GM12892 (cell line): ENCODE results near the gene LGALSL.
A peak's percentile ranks its signal among the peaks of the same experiment; 100 is the strongest.

Experiments
- DNase-seq: peaks from one replicate; pipeline ENCODE4 v3.0.0; 2011; ENCODE audit not compliant: insufficient read length
- FAIRE-seq: peaks from 2 replicates; lab custom pipeline; 2011; peaks lifted over from hg19 to GRCh38; lab: Jason Lieb, UNC
- POLR2A ChIP-seq: IDR thresholded peaks from 2 replicates; pipeline ENCODE4 v1.6.1; 2011; ENCODE audit warnings: low read depth, low read length, control low read depth
- POLR2AphosphoS5 ChIP-seq: IDR thresholded peaks from 2 replicates; pipeline ENCODE4 v1.6.1; 2011; ENCODE audit warnings: low read depth, low read length, control low read depth
- TAF1 ChIP-seq: IDR thresholded peaks from 2 replicates; pipeline ENCODE4 v1.6.1; 2011; ENCODE audit warnings: low read depth, mild to moderate bottlenecking, control low read depth, low read length, borderline replicate concordance

Gene LGALSL

DNA sequence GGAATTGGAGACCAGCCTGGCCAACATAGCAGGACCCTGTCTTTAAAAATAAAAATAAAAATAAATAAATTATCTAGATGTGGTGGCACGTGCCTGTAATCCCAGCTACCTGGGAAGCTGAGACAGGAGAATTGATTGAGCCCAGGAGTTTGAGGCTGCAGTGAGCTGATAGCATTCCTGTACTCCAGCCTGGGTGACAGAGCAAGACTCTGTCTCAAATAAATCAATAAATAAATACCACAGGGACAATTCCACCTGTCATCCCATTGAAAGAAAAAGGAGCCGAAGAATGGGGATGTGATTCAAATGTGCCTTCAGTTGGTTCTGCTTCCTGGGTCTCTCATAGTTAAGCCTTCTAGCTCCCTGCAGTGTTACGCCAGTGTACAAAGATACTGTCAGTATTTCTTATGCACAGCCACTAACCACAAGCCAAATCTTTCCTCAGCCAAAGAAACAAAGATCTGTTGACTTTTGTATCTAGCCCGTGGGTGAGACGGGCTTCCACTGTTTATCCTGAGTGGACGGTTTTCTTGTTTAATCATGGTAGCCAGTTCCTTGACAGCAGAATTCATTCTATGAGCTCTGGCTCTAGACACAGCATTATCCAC lies 12.6 kb downstream of the LGALSL start:
- DNase-seq: no peak
- FAIRE-seq: no peak
- TF ChIP-seq POLR2AphosphoS5 (no peak), TAF1 (no peak), POLR2A (no peak)

DNA sequence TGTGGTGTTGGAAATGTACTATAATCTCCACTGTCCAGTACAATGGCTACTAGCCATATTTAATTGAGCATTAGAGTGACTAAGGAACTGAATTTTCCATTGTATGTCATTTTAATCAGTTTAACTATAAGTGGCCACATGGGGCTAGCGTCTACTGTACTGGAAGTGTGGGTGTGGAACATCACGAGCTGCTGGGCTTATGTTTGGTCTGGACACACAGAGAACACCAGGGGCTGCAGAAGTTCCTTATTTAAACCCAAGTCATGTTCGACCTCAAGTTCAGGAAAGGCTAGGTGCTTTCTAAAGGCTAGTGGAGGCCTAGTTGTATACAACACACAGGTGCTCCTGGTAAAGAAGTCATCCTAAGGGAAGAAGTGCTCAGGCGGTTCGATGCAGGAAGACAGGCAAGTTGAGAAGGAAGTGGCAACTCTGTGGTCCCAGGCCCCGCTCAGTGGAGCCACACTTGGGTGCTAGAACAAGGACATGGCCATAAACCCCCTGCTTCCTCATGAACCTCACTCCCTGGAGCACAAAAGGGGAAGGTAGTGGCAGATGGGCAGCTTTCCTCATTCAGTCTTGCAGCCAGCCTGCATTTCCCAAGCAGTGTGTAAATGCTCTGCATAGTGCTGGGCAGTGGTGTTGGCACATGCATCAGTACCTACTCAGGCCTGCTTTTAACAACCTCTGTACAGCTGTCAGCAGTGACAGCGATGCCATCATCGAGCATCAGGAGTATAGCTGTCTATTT lies 13.3 kb downstream of the LGALSL start:
- DNase-seq: no peak
- FAIRE-seq: no peak
- TF ChIP-seq TAF1 (no peak), POLR2AphosphoS5 (no peak), POLR2A (no peak)

DNA sequence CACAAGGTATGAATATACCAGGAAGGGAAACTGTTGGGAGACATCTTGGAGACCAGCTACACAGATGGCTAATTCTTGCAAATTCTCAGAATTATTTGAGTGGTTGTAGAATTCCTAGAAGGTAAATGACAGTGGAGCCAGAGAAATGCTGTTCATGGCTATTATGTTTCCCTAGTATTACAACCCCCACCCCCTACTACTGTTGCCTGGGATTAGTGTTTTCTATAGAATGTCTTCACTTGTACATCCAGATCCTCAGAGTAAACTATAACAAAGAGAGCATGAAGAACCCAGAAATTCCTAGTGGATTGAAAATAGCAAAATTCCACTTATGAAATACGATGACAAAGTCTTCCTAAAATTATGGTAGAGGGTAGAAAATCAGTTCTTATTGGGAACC lies 15.3 kb downstream of the LGALSL start:
- no peak for DNase-seq
- FAIRE-seq: no peak
- TF ChIP-seq TAF1 (no peak), POLR2A (no peak), POLR2AphosphoS5 (no peak)

DNA sequence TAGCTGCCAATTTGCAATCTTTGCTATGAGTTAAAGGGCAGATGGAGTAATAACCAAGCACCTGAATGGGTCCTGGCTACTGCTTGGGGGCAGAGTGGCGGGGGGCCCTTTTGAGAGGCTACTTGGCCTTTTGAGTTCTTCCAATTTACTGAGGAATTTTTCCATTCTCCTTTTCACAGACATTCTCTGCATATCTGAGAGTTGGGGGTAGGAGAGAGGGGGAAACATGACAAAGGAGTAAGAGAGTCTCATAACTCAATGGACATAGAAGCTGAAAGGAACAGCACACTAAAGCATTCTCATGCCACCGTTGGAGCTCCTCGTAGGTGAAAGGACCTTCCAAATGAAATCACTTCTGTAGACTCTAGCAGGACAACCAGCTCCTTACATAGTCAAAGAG lies 16.1 kb downstream of the LGALSL start:
- no peak for TF ChIP-seq TAF1
- no peak for TF ChIP-seq POLR2AphosphoS5
- no peak for TF ChIP-seq POLR2A
- DNase-seq (no peak), FAIRE-seq (no peak)

DNA sequence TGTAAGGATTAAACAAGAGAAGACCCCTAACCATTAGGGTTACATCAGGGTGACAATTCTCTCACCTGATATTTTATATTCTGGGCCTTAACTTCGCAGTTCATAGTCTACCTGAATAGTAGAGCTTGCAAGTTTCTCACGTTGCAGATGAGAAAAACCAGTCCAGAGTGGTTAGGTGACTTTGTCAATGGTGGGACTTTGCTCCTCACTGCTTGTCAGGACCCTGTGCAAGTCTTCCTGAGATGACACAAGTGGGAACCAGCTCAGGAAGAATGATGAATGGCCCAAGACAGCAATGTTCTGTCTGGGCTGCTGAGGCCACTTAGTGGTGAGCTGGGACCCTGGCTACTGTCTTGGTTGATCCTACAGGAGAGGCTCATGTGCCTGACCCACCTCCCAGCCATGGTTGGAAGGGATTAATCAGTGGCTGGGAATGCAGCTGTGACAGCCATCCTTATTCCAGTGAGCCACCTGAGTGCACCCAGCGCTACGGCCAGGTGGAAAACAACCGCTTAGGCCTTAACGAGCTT lies 16.9 kb downstream of the LGALSL start:
- no peak for DNase-seq
- no peak for TF ChIP-seq POLR2AphosphoS5
- TF ChIP-seq POLR2A: no peak
- no peak for TF ChIP-seq TAF1
- FAIRE-seq: no peak

DNA sequence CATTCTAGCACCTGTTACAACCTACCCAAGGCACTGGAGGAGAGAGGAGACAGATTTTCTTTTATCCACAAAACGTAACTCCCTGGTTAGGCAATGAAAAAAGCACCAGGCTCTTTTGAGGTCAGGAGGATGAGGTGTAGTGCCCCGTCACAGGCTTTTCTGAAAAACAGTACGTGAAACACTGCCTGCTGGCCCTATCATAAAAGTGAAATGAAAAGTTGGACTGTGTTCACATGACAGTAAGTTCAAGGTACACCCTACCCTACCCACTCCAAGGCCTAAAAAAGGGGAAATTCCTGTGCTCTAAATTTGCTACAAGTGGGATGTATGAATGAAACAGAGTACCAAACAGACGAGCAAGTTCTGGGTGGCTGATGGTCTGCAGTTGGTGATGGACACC lies 17.6 kb downstream of the LGALSL start:
- FAIRE-seq: no peak
- no peak for DNase-seq
- TF ChIP-seq TAF1 (no peak), POLR2AphosphoS5 (no peak), POLR2A (no peak)

DNA sequence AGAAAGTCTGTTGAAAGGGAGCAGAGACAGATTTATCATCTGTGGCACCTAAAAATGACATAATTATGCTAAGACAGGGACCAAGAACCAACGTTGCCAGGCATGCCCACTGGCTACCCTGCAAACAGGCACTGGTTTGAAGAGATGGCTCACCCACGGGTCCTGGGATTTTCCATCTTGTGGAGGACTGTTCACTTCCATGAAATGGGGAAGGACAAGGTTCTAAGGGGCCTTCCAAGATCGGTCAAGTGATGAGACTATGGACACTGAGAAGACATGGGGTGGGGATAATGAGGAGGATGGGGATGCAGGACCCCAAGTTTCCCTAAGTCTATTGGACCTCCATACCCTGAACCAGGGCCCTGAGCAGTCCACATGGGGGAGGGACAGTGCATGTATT lies 18.9 kb downstream of the LGALSL start:
- FAIRE-seq: no peak
- no peak for DNase-seq
- TF ChIP-seq POLR2AphosphoS5 (no peak), POLR2A (no peak), TAF1 (no peak)

DNA sequence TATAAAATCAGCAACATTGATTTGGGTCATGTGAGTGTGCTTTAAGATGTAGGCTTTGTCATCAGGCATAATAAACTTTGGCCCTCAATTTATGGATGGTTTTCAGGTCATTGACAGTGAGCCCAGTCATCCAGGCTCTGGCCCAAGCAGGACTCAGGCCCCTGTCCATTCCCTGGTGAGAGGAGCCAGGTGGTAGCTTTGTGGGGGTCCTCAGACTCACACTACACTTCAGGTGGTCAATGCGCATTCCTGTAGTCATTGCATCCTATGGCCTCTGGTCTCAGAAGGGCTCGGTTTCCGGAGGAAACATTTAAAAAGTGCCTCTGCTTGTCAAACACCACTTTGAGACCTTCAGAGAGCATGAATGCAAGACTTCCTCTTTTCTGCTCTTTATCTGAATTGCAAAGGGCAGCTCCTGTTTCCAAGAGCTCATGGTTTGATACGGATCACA lies 20.2 kb downstream of the LGALSL start:
- TF ChIP-seq POLR2A: no peak
- TF ChIP-seq TAF1: no peak
- TF ChIP-seq POLR2AphosphoS5: no peak
- DNase-seq: no peak
- FAIRE-seq: peak; percentile 48

DNA sequence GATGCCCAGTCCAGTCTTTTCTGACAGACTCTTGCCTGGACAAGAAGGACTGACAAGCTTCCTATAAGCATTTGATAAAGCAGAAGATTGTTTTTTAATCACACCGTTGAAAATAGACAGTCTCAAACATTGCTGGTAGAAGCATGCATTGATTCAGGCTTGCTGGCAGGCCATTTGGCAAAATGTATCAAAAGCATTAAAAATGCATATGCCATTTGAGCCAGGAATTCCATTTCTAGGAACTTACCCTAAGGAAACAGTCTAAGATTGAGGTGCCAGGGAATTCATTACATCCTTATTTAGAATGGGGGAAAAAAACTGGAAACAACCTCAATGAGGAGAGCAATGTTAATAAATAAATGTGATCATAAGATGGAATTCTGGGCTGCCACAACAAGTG lies 20.7 kb downstream of the LGALSL start:
- TF ChIP-seq POLR2AphosphoS5: no peak
- TF ChIP-seq TAF1: no peak
- TF ChIP-seq POLR2A: no peak
- FAIRE-seq (no peak), DNase-seq (no peak)

DNA sequence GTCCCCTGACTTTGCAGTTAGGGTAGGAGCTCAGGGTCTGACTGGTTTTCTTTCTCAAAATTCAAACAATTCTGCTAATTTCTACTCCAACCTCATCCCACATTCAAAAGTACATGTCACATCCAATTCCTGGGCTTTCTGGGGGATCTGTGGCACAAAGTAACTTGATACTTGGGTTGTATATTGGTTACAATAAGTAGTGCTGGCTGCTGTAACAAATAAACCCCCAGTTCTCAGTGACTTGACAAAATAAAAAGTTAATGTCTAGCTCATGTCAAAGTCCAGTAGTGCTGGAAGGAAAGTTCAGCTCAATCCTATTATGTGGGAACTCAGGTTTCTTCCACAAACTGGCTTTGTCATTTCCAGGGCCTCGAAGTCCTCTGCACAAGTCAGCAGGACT lies 23.1 kb downstream of the LGALSL start:
- DNase-seq: no peak
- TF ChIP-seq TAF1 (no peak), POLR2AphosphoS5 (no peak), POLR2A (no peak)
- FAIRE-seq: no peak

DNA sequence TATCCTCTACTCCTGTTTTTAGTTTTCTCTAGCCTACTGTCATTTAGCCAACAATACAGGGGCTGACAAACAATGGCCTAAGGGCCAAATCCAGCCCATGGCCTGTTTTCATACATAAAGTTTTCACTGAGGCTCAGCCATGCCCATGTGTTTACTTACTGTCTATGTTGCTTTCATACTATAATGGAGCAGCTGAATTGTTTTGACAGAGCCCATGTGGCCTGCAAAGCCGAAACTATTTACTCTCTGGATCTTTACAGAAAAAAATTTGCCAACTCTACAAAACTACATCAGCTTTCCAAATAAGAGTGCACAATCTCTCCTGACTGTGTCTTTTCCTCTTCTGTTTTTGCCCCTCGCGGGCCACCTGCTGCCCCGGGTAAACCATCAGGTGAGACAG lies 24.0 kb downstream of the LGALSL start:
- TF ChIP-seq TAF1 (no peak), POLR2A (no peak), POLR2AphosphoS5 (no peak)
- DNase-seq (no peak), FAIRE-seq (no peak)
